ENCODE measurements around the gene SLC7A14.
A peak's percentile ranks its signal among the peaks of the same experiment; 100 is the strongest.

- TF ChIP-seq CTCF (IDR thresholded peaks at IDR 0.05 in 2 of 3, conservative IDR thresholded peaks at IDR 0.05 in 1 of 3; ENCODE audit: control insufficient read depth in 2 of 3, extremely low read depth in 1 of 3, insufficient read depth in 1 of 3, low read depth in 3 of 3, low read length in 3 of 3) (peak; percentile 53 to 64 (median 62); a peak in 5 of 6 replicates), STAT3 (IDR thresholded peaks at IDR 0.05; ENCODE audit: low read depth, low read length) (no peak), ATF3 (IDR thresholded peaks at IDR 0.05; ENCODE audit: borderline replicate concordance, extremely low read depth, low read depth, low read length) (no peak), TAF1 (IDR thresholded peaks at IDR 0.05; ENCODE audit: borderline replicate concordance, low read depth, low read length) (no peak), ZNF274 (IDR thresholded peaks at IDR 0.05; ENCODE audit: insufficient read depth, insufficient read length) (no peak), CREM (IDR thresholded peaks at IDR 0.05; ENCODE audit: low read depth) (no peak)
These were observed 175.3 kb downstream of the SLC7A14 start for GRCh38 chr3:170410428-170411029.
